K562 (cell line): ENCODE data around the gene HOXB4. TPM values are rescaled to one million over a fixed set of nuclear protein-coding genes. Genes with fewer than 3 reads are reported as not detected.

Experiments
- EP400 ChIP-seq: fragments of 450-650 bp; IDR thresholded peaks from 2 replicates; pipeline ENCODE4 v1.6.1; 2017; ENCODE audit warnings: antibody characterized with exemption, mild to moderate bottlenecking, moderate library complexity
- ETS2 ChIP-seq: IDR thresholded peaks from 2 replicates; pipeline ENCODE4 v1.6.1; 2016; ENCODE audit warnings: borderline replicate concordance, missing genetic modification characterization, mild to moderate bottlenecking, moderate library complexity, missing compliant biosample characterization; ENCODE audit not compliant: poor library complexity, severe bottlenecking
- ETV5 ChIP-seq: sonication (generic); formaldehyde crosslinking; IDR thresholded peaks from 2 replicates; pipeline ENCODE4 v1.4.0; 2020; ENCODE audit warnings: low read depth, mild to moderate bottlenecking, missing genetic modification reagents
- KLF13 ChIP-seq: fragments of 450-650 bp; IDR thresholded peaks from 2 replicates; pipeline ENCODE4 v1.6.1; 2016; ENCODE audit warnings: missing genetic modification characterization, low read depth, mild to moderate bottlenecking, missing compliant biosample characterization, moderate library complexity, borderline replicate concordance
- LEF1 ChIP-seq: fragments of 450-650 bp; IDR thresholded peaks from 2 replicates; pipeline ENCODE4 v1.6.1; 2016; ENCODE audit warnings: mild to moderate bottlenecking
- NCOA1 ChIP-seq: fragments of 450-650 bp; IDR thresholded peaks from 2 replicates; pipeline ENCODE4 v1.6.1; 2016; ENCODE audit warnings: low read depth
- NR2C1 ChIP-seq, 2 experiments: fragments of 450-650 bp; IDR thresholded peaks; 2 replicates each; pipeline ENCODE4 v1.6.1; 2017; ENCODE audit warnings: mild to moderate bottlenecking in 2 of 2, antibody characterized with exemption in 1 of 2, inconsistent platforms in 1 of 2, missing compliant biosample characterization in 1 of 2, missing genetic modification characterization in 1 of 2
- PHF8 ChIP-seq: fragments of 200-600 bp; sonication (generic); IDR thresholded peaks from 2 replicates; pipeline ENCODE4 v1.6.1; 2012; ENCODE audit warnings: mixed run types, mild to moderate bottlenecking, inconsistent platforms, low read length, moderate library complexity, borderline replicate concordance
- POLR2G ChIP-seq: fragments of 200-400 bp; formaldehyde crosslinking; IDR thresholded peaks from 2 replicates; pipeline ENCODE4 v1.6.1; 2017; ENCODE audit warnings: low read depth, mild to moderate bottlenecking, antibody characterized with exemption, low read length, moderate library complexity
- SMARCE1 ChIP-seq: fragments of 450-650 bp; IDR thresholded peaks from 2 replicates; pipeline ENCODE4 v1.7.1; 2016; ENCODE audit warnings: mild to moderate bottlenecking
- SRSF7 ChIP-seq: fragments of 200-400 bp; formaldehyde crosslinking; optimal IDR thresholded peaks from 2 replicates; pipeline ENCODE3; 2017; ENCODE audit warnings: mild to moderate bottlenecking, low read depth, low read length
- TBP ChIP-seq: optimal IDR thresholded peaks from 2 replicates; pipeline ENCODE3; 2011; ENCODE audit warnings: low read depth, low read length, improper control_type of control experiment
- ZC3H8 ChIP-seq: fragments of 450-650 bp; IDR thresholded peaks from 2 replicates; pipeline ENCODE4 v1.6.1; 2017
- ZFP1 ChIP-seq: fragments of 450-650 bp; formaldehyde crosslinking; IDR thresholded peaks from 2 replicates; pipeline ENCODE4 v1.4.0; 2020; ENCODE audit warnings: mild to moderate bottlenecking, mixed read lengths
- ZFX ChIP-seq: sonication (generic); formaldehyde crosslinking; IDR thresholded peaks from 2 replicates; pipeline ENCODE4 v1.8.0; 2022; ENCODE audit warnings: mild to moderate bottlenecking, missing genetic modification reagents, moderate library complexity
- ZNF165 ChIP-seq: fragments of 250-450 bp; sonication (Bioruptor Pico); IDR thresholded peaks from 2 replicates; pipeline ENCODE4 v1.4.0; 2020; ENCODE audit warnings: borderline replicate concordance
- ZNF217 ChIP-seq: sonication (generic); formaldehyde crosslinking; IDR thresholded peaks from 2 replicates; pipeline ENCODE4 v1.8.0; 2022; ENCODE audit warnings: mild to moderate bottlenecking, missing genetic modification reagents
- ZNF507 ChIP-seq: conservative IDR thresholded peaks from 2 replicates; pipeline ENCODE4 v1.6.1; 2017; ENCODE audit warnings: missing genetic modification characterization, missing compliant biosample characterization
- ZNF830 ChIP-seq: fragments of 250-450 bp; sonication (Bioruptor Pico); IDR thresholded peaks from 2 replicates; pipeline ENCODE4 v1.5.0; 2021; ENCODE audit warnings: mild to moderate bottlenecking
- ZSCAN32 ChIP-seq: fragments of 450-650 bp; formaldehyde crosslinking; IDR thresholded peaks from 2 replicates; pipeline ENCODE4 v1.4.0; 2020; ENCODE audit warnings: mild to moderate bottlenecking, moderate library complexity
- polyA plus RNA-seq, 8 experiments: library from polyadenylated mRNA; depleted of rRNA in 4 of 8; stranded (reverse) in 5 of 8; unstranded in 3 of 8; fragments of >200 nt; fragmentation: Nextera tagmentation in 2 of 8; fragmentation: Illumina TruSeq in 1 of 8; extraction: Ambion mirVana in 2 of 8; extraction: Trizol in 1 of 8; gene quantifications; 2 replicates each; pipeline versions ENCODE4 v1.2.1 to v1.2.3, GENCODE V29; 2011 to 2014; ENCODE audit warnings: inconsistent platforms in 1 of 8, missing spikeins in 1 of 8
- total RNA-seq, 7 experiments: library from RNA; depleted of rRNA in 6 of 7; stranded (reverse); fragments of >200 nt in 6 of 7; fragmentation: Illumina TruSeq in 2 of 7; extraction: Trizol in 2 of 7; gene quantifications; 2 replicates each; pipeline versions ENCODE4 v1.2.1 to v1.2.3, GENCODE V29; 2011 to 2021; ENCODE audit warnings: low replicate concordance in 1 of 7
- TF ChIP-seq, protein P1 (sequence below): sonication (generic); formaldehyde crosslinking; IDR thresholded peaks from 2 replicates; pipeline ENCODE4 v1.8.0; 2022; ENCODE audit warnings: missing genetic modification reagents, mild to moderate bottlenecking, borderline replicate concordance
- TF ChIP-seq, protein P2 (sequence below): fragments of 200-800 bp; sonication (Bioruptor generic); IDR thresholded peaks from 2 replicates; pipeline ENCODE4 v1.6.1; 2016; ENCODE audit warnings: missing genetic modification characterization, missing compliant biosample characterization

Gene HOXB4
- total and polyA plus RNA-seq, 9 of the 15 experiments (the other 6 are each of a cell fraction or from before 2014, with no cell fraction given) = 1.6 to 34.9 (median 14.9) TPM

GRCh38 chr17:48577330-48577945 is 712 bp downstream of the HOXB4 start (continued):
- TF ChIP-seq POLR2G (peak; percentile 74), ETS2 (no peak), ZSCAN32 (CRISPR knock-in tag) (no peak), ZFP1 (CRISPR knock-in tag) (no peak), TBP (peak; percentile 14), SMARCE1 (no peak), SRSF7 (no peak), LEF1 (peak; percentile 16; the same call in 1 of the 2 replicates), ZFX (peak; percentile 51; the same call in 1 of the 2 replicates), NR2C1 (IDR thresholded peaks at IDR 0.05) (no peak), NR2C1 (tag; IDR thresholded peaks at IDR 0.05) (no peak), ZNF165 (no peak), KLF13 (tag) (no peak), EP400 (peak; percentile 13; the same call in 1 of the 2 replicates), ZNF507 (tag) (no peak), NCOA1 (no peak), ETV5 (CRISPR knock-in tag) (no peak), ZNF830 (no peak), ZC3H8 (no peak), PHF8 (0 out of 2 replicates have a peak, but pooled peaks have one; percentile 25), ZNF217 (no peak)
- TF ChIP-seq, protein P1, sequence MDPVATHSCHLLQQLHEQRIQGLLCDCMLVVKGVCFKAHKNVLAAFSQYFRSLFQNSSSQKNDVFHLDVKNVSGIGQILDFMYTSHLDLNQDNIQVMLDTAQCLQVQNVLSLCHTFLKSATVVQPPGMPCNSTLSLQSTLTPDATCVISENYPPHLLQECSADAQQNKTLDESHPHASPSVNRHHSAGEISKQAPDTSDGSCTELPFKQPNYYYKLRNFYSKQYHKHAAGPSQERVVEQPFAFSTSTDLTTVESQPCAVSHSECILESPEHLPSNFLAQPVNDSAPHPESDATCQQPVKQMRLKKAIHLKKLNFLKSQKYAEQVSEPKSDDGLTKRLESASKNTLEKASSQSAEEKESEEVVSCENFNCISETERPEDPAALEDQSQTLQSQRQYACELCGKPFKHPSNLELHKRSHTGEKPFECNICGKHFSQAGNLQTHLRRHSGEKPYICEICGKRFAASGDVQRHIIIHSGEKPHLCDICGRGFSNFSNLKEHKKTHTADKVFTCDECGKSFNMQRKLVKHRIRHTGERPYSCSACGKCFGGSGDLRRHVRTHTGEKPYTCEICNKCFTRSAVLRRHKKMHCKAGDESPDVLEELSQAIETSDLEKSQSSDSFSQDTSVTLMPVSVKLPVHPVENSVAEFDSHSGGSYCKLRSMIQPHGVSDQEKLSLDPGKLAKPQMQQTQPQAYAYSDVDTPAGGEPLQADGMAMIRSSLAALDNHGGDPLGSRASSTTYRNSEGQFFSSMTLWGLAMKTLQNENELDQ (CRISPR knock-in tag) = no peak
- TF ChIP-seq, protein P2, sequence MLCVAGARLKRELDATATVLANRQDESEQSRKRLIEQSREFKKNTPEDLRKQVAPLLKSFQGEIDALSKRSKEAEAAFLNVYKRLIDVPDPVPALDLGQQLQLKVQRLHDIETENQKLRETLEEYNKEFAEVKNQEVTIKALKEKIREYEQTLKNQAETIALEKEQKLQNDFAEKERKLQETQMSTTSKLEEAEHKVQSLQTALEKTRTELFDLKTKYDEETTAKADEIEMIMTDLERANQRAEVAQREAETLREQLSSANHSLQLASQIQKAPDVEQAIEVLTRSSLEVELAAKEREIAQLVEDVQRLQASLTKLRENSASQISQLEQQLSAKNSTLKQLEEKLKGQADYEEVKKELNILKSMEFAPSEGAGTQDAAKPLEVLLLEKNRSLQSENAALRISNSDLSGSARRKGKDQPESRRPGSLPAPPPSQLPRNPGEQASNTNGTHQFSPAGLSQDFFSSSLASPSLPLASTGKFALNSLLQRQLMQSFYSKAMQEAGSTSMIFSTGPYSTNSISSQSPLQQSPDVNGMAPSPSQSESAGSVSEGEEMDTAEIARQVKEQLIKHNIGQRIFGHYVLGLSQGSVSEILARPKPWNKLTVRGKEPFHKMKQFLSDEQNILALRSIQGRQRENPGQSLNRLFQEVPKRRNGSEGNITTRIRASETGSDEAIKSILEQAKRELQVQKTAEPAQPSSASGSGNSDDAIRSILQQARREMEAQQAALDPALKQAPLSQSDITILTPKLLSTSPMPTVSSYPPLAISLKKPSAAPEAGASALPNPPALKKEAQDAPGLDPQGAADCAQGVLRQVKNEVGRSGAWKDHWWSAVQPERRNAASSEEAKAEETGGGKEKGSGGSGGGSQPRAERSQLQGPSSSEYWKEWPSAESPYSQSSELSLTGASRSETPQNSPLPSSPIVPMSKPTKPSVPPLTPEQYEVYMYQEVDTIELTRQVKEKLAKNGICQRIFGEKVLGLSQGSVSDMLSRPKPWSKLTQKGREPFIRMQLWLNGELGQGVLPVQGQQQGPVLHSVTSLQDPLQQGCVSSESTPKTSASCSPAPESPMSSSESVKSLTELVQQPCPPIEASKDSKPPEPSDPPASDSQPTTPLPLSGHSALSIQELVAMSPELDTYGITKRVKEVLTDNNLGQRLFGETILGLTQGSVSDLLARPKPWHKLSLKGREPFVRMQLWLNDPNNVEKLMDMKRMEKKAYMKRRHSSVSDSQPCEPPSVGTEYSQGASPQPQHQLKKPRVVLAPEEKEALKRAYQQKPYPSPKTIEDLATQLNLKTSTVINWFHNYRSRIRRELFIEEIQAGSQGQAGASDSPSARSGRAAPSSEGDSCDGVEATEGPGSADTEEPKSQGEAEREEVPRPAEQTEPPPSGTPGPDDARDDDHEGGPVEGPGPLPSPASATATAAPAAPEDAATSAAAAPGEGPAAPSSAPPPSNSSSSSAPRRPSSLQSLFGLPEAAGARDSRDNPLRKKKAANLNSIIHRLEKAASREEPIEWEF = no peak
